8988T (cell line): ENCODE data around the gene POC5.

Source experiments
- DNase-seq: peaks from one replicate; pipeline ENCODE4 v3.0.0; 2011

POC5 gene

DNA sequence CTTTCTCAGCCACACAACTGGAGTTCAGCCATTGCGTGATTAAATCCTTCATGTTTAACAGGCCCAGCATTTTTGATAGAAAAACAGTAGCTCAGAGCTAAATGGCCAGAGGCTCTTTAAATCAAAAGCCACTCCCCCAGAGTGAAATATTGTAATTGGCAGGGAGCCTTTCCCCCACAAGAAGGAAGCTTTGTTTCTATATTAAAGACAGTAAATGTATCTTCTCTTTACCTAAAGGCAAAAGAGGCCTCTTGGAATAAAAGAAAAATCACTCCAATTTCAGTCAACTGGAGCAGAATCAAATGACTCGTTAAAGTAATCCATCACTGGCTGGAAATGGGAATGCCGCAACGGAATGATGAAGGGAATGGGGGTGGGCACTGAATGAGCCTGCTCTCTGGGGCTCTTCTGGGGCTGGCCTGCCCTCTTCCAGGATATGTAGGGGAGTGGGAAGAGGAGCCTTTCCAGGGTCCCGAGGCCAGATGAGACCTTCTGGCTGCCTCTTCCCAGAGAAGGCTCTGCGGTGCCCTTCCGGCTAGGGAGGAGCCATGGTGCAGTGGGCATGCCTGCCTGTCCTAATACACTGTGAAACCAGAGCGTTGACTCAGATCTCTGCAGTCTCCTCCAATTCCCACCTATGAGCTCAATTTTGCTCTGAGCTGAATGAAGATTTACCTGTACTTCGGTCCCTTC lies 60.8 kb downstream of the POC5 start:
- no peak for DNase-seq

DNA sequence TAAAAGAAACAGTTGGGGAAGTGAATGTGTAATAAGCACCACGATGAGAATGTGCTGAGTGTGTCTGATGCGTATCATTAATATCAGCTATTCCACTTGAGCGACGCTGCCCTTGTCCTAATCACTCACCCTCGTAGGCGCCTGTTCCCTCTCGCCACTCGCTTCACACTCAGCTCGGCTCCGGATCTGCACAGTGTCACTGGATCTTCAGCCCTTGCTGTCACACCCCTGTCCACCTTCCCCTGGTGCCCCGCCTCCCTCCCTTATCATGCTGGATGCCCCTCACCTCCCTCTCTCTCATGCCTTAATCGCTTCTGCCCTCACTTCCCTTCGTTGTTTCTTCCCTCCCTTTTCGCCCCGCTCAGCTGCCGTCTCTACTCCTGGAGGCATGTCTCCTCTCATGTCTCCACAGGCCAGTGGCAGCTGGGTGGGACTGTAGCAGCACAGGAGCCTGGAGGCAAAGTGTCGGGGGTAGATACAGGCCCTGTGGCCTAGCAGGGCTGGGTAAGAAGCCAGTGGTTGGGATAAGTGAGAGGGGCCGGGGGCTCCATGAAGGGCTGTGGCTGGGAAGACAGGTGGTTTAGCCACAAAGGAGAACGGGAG lies 62.4 kb downstream of the POC5 start:
- DNase-seq, result no peak

DNA sequence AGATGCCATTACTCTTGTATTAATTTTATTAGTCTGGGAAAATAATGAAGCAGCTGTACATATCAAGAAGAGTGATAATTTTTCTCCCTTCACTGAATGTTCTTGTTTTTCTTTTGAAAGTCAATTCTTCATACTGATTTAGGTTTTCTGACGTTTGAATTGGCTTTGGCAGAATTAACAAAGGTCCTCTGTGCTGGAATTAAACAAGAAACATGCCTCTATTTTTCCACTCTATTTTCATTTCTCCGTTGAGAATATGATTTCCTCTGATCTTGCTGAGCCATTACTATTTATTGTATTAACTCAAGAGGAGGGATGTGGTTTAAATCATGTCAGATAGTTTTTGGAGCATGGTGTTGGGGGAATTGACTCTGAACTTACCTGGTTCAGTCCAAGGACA lies 63.7 kb downstream of the POC5 start:
- DNase-seq, result no peak

DNA sequence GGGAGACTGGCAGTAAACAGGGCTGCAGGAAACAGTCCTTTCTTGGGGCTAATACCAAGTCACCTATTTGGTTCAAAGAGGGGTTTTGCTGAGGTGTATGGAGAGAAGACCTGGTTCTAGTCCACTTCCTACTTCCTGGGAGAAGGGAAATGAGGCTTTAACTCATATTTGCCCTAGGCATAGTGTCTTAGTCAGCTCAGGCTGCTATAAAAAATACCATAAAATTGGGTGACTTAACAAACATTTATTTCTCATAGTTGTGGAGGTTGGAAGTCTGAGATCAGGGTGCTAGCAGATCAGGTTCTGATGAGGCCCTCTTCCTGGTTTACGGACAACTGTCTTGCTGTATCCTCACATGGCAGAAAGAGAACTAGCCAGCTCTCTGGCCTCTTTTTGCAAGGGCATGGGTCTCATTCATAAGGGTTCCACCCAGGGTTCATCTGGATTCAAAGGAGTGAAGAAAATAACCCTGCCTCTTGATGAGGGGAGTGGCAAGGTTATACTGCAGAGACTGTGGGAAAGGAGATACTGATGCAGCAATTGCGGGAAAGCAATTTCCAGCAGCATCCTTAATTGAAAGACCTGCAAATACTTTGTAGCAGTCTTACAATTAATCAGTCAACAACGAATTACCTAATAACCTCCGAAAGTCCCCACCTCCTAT lies 65.5 kb downstream of the POC5 start:
- no peak for DNase-seq

DNA sequence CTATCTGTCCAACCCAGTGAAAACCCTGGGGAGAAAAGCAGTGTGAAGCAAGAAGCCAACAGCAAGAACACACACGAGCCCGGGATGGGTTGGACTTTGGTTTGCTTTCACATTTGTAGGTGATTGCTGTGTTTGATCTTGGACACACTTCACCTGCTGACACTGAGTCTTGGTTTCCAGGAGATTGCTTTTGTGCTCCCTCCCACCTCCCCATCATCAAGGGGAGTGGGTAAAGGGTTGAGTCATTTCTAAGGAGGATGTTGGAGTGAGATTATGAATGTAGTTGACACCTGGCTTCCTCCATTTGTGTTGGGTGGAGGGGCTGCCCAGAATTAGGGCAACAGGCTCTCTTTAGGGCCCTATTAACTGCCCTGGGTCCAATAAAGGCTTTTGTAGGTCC lies 68.5 kb downstream of the POC5 start:
- DNase-seq, result no peak

DNA sequence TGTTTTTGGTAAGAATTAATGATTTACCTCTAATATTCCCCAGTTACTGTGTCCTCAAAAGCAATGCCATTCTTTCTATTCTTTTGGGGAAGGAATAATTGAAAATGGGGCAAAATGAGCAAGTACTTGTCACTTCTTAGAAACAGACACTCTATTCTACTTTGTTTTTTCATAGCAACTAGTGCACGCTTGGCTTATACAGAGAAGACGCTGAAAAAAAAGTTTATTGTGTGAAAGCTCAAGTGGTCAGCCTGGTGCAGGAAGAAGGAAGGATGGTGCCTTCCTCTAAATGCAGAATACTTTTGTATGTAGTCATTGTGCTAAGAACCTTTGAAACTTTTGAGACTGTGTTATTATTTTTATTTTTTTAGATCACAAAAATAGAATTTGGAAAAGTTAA lies 76.4 kb downstream of the POC5 start:
- no peak for DNase-seq

DNA sequence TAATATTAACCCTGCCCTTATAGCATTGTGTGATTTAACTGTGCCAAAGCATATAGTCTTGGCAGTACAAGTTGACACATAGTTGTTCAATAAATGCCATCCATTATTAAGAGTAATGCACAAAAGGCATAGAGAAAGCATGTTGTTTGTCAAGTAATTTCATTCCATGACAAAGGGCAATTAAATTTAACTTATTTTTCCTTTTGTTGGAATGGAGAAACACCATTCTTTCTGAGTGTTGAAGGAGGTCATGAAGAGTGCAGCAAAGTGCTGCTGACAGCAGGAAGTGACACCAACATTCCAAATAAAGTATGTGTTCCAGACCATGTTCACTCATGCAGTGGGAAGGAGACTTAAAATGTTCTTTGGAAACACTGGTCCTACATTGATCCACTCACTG lies 76.8 kb downstream of the POC5 start:
- peak; percentile 31 for DNase-seq

DNA sequence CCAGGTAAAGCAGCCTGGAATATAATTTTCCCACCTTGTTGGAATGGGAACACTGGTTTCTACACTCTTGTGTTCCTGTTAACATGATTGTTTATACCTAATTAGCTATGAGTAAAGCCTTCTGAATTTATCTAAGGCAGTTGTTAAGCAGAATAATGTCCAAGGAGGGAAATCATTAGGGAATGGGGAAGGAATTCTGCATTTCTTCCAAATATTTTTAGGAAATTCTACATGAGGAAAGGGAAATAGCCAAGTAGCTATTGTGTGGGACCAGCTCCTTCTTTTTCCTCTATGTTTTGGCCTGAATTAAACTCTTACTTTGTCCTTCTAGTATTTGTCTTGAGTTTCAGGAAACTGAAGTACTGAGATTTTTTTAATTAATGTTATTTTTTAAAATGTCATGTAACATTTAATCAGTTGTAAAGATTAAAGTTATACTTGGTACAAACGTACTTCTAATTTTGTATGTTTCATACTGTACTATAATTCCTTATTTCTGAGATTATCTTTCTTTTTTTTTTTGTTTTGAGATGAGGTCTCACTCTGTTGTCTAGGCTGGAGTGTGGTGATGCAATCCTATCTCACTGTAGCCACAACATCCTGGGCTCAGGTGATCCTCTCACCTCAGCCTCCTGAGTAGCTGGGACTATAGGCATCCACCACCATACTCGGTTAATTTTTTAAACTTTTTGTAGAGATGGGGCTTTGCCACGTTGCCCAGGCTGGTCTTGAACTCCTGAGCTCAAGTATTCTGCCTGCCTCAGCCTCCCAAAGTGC lies 77.5 kb downstream of the POC5 start:
- no peak for DNase-seq

DNA sequence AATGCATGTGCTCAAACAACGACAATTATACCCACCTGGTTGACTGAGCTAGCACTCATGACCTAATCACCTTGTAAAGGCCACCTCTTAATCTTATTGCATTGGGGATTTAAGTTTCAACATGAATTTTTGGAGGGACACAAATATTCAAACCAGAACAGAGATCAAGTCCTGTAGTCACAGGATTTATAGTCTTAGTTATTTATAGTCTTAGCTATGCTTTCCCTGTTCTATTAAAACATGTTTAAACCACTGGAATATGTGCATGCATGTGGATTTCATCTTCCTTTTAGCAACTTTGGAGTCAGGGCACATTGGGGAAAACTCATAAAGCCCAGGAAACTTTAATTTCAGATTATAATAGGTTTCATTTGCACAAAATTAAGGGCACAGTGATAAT lies 79.3 kb downstream of the POC5 start:
- DNase-seq, result no peak

DNA sequence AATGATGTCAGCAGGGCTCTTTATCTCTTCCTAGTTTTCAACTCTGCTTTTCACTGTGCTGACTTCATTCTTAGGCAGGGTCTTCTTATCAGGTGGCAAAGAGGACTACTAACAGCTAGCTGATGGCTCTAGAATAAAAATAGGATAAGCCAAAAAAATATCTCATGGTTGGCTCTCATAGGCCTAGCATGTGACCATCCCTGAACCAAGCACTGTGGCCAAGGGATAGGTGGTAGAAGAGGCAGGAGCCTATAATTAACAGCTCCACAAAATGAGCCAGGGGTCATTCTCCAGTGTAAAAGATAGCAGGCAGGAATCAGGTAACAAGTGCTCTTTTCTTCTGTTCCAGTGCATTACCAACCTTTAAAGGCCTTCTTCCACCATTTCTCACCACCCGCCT lies 84.9 kb downstream of the POC5 start:
- DNase-seq, result no peak

DNA sequence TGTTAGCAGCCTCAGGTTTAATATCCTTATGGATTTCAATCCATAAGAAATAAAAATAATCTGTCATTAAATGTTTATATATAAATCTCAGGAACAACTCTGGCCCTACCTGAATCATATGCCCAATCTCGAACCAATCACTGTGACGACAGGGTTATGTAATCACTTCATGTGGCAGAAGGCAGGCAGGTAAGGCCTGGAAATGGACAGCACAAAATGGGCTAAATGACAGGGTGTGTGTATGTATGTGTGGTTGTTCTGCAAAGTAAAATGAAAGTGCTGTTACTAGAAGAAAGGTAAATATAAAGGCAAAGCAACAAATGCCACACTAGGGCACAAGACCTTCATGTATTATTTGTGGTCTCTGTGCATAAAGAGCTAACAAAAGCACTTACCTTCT lies 86.4 kb downstream of the POC5 start:
- no peak for DNase-seq

DNA sequence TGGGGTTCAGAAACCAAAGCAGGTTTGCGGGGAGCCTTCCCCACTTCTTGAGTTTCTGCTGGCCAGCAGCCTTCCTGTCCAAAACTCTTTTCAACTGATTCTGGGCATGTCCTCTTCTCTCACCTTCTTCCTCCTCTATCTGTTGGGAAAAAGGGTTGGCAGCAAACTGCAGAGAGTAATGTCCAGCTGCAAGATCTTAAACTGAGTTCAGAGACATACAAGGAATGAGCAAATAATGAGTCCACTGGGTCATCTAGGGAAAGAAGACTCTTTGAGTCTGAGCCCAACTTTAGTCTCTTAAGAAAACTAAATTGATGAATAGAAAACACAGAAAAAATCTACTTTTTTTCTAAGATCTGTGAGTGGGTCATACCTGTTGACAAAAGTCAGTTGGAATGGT lies 89.4 kb downstream of the POC5 start:
- DNase-seq, result no peak

DNA sequence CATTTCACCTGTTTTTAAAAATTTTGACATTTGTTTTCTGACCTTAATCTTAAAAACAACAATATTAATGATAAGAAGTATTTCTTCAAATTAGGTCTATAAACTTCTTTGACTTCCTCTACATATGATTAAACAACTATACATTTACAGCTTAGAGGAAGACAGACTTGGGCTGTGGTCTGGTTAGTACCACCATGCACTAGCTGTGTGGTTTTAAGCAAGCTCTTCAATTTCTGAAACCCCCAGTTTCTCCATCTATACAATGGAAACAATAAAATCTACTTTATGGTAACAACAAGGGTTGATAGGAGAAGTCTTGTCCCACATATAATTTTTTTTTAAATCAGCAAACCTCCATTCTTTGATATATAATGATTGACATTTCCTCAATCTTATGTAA lies 90.3 kb downstream of the POC5 start:
- DNase-seq, result no peak
